Endothelial cell of umbilical vein (primary cell): ENCODE measurements around the gene PPM1N. TPM values are rescaled to one million over a fixed set of nuclear protein-coding genes. Genes with fewer than 3 reads are reported as not detected.

Experiments used
- BruUV-seq: library from RNA; stranded (reverse); fragments of 400-500 nt; replicated peaks from 2 replicates; lab custom pipeline; 2021; lab: Mats Ljungman, UMichigan
- CTCF ChIA-PET: fragments of 300-600, 350-600 bp; sonication (Branson Sonifier 250); formaldehyde crosslinking; loops from one replicate; lab custom pipeline; 2021; ENCODE audit warnings: antibody characterized with exemption, inconsistent platforms; lab: Charles Lee
- POLR2A ChIA-PET: fragments of 300-600, 350-600 bp; sonication (Branson Sonifier 250); formaldehyde crosslinking; loops from one replicate; lab custom pipeline; 2021; ENCODE audit warnings: antibody characterized with exemption, inconsistent platforms; lab: Charles Lee
- DNase-seq: peaks from one replicate; pipeline ENCODE4 v3.0.0-alpha.2; 2011; ENCODE audit warnings: low read depth, low spot score
- FAIRE-seq: peaks from 2 replicates; lab custom pipeline; 2011; peaks lifted over from hg19 to GRCh38; lab: Jason Lieb, UNC
- H2AFZ ChIP-seq: 2 replicates; pipeline ENCODE4 v1.6.0; 2012; ENCODE audit warnings: low read depth, low read length, control low read depth, inconsistent platforms
- H3K27ac ChIP-seq: 2 replicates; pipeline ENCODE4 v1.5.1; 2011; ENCODE audit warnings: low read depth, mild to moderate bottlenecking, control low read depth, low read length, moderate library complexity; ENCODE audit not compliant: insufficient read depth
- H3K27me3 ChIP-seq, 2 experiments: 2 replicates each; pipeline versions ENCODE4 v1.6.0 to v1.6.1; 2011; ENCODE audit warnings: low read length in 2 of 2, mixed read lengths in 1 of 2; ENCODE audit not compliant: control insufficient read depth in 2 of 2, insufficient read depth in 2 of 2
- H3K36me3 ChIP-seq, 2 experiments: 2 replicates in 1 of 2; 3 replicates in 1 of 2; pipeline ENCODE4 v1.5.1; 2011; ENCODE audit warnings: low read length in 2 of 2, mild to moderate bottlenecking in 1 of 2, moderate library complexity in 1 of 2; ENCODE audit not compliant: control insufficient read depth in 2 of 2, insufficient read depth in 2 of 2; ENCODE audit errors: extremely low read depth in 1 of 2
- H3K4me1 ChIP-seq: 3 replicates; pipeline ENCODE4 v1.5.1; 2011; ENCODE audit warnings: mild to moderate bottlenecking, low read length; ENCODE audit not compliant: control insufficient read depth, insufficient read depth; ENCODE audit errors: extremely low read depth
- H3K4me2 ChIP-seq: 2 replicates; pipeline ENCODE4 v1.6.1; 2011; ENCODE audit warnings: low read length, control low read depth, mixed read lengths; ENCODE audit not compliant: insufficient read depth
- H3K4me3 ChIP-seq, 3 experiments: fragments of 200-600 bp in 1 of 3; sonication (generic), shearing (Covaris generic) in 1 of 3; replicated peaks in 1 of 3; 2 replicates each; pipeline ENCODE4 v1.5.1; 2011 to 2016; ENCODE audit warnings: control low read depth in 3 of 3, low read length in 3 of 3, mild to moderate bottlenecking in 2 of 3, inconsistent platforms in 1 of 3, low read depth in 1 of 3, moderate library complexity in 1 of 3; ENCODE audit not compliant: insufficient read depth in 1 of 3
- H3K79me2 ChIP-seq: 2 replicates; pipeline ENCODE4 v1.6.0; 2012; ENCODE audit warnings: low read length, inconsistent platforms; ENCODE audit not compliant: control insufficient read depth, insufficient read depth
- H3K9ac ChIP-seq: replicated peaks from 2 replicates; pipeline ENCODE3; 2011; ENCODE audit warnings: low read length, control low read depth; ENCODE audit not compliant: insufficient read depth; ENCODE audit errors: extremely low read depth
- H3K9me1 ChIP-seq: replicated peaks from 3 replicates; pipeline ENCODE4 v1.6.0; 2011; ENCODE audit warnings: mild to moderate bottlenecking, low read length; ENCODE audit not compliant: control insufficient read depth, insufficient read depth; ENCODE audit errors: extremely low read depth
- H3K9me3 ChIP-seq: replicated peaks from 2 replicates; pipeline ENCODE4 v1.5.1; 2012; ENCODE audit warnings: low read length, inconsistent platforms; ENCODE audit not compliant: control insufficient read depth, insufficient read depth
- H4K20me1 ChIP-seq: replicated peaks from 2 replicates; pipeline ENCODE3; 2011; ENCODE audit warnings: mild to moderate bottlenecking, low read length; ENCODE audit not compliant: control insufficient read depth, insufficient read depth; ENCODE audit errors: extremely low read depth
- EZH2 ChIP-seq: IDR thresholded peaks from 2 replicates; pipeline ENCODE4 v1.6.1; 2012; ENCODE audit warnings: borderline replicate concordance, low read depth, mild to moderate bottlenecking, moderate library complexity, low read length, inconsistent platforms; ENCODE audit not compliant: severe bottlenecking
- FOS ChIP-seq: IDR thresholded peaks from 2 replicates; pipeline ENCODE4 v1.6.1; 2011; ENCODE audit warnings: mild to moderate bottlenecking, low read length, moderate library complexity, borderline replicate concordance; ENCODE audit not compliant: insufficient read depth
- GATA2 ChIP-seq: IDR thresholded peaks from 2 replicates; pipeline ENCODE4 v1.7.0; 2011; ENCODE audit warnings: low read depth, mild to moderate bottlenecking, moderate library complexity, mixed read lengths, low read length; ENCODE audit not compliant: insufficient read length, insufficient read depth
- JUN ChIP-seq: IDR thresholded peaks from 2 replicates; pipeline ENCODE4 v1.6.1; 2011; ENCODE audit warnings: borderline replicate concordance, low read depth; ENCODE audit not compliant: insufficient read length, insufficient read depth
- MYC ChIP-seq: IDR thresholded peaks from one replicate; pipeline ENCODE4 v1.6.1; 2011; ENCODE audit warnings: mild to moderate bottlenecking, low read depth, low read length
- POLR2A ChIP-seq: IDR thresholded peaks from 2 replicates; pipeline ENCODE4 v1.6.1; 2012; ENCODE audit warnings: low read depth, mild to moderate bottlenecking, control low read depth, low read length
- POLR2AphosphoS5 ChIP-seq: IDR thresholded peaks from 2 replicates; pipeline ENCODE4 v1.6.1; 2012; ENCODE audit warnings: low read depth, mild to moderate bottlenecking, control low read depth, low read length, moderate library complexity; ENCODE audit not compliant: insufficient read depth
- dilution Hi-C: fragments of 300-500 bp; cut with MboI; formaldehyde crosslinking; loops from one replicate; pipeline ENCODE4 v1.15.0; 2019; ENCODE audit warnings: low sequenced_read_pairs; ENCODE audit not compliant: extremely low pct_ligation_motif_present
- intact Hi-C: fragments of 100-400 bp; cut with micrococcal nuclease; formaldehyde crosslinking; loops from one replicate; pipeline ENCODE4 v1.10.0; 2022
- polyA plus RNA-seq, 4 experiments: library from polyadenylated mRNA; depleted of rRNA in 3 of 4; stranded (reverse) in 3 of 4; unstranded in 1 of 4; fragments of >200 nt; gene quantifications; 2 replicates each; pipeline versions ENCODE4 v1.2.1 to v1.2.3, GENCODE V29; 2011 to 2012; ENCODE audit warnings: missing spikeins in 1 of 4
- total RNA-seq: library from RNA; stranded (reverse); gene quantifications from 2 replicates; pipeline ENCODE4 v1.2.3, GENCODE V29; 2021
- TF ChIP-seq, protein P1 (sequence below), 2 donors: IDR thresholded peaks; 1 replicate in 1 of 2; 2 replicates in 1 of 2; pipeline ENCODE4 v1.5.1; 2011; ENCODE audit warnings: low read length in 2 of 2, mild to moderate bottlenecking in 2 of 2, moderate library complexity in 2 of 2, control low read depth in 1 of 2, inconsistent platforms in 1 of 2, low read depth in 1 of 2; ENCODE audit not compliant: insufficient read depth in 1 of 2; ENCODE audit errors: extremely low read depth in 1 of 2
- TF ChIP-seq, protein P2 (sequence below): IDR thresholded peaks from 2 replicates; pipeline ENCODE4 v1.6.1; 2011; ENCODE audit not compliant: insufficient read depth, insufficient read length

PPM1N gene
- total and polyA plus RNA-seq, 2 donors (not counting 3 experiments of a cell fraction or from before 2014, with no cell fraction given), result 0.40 to 0.48 TPM

DNA sequence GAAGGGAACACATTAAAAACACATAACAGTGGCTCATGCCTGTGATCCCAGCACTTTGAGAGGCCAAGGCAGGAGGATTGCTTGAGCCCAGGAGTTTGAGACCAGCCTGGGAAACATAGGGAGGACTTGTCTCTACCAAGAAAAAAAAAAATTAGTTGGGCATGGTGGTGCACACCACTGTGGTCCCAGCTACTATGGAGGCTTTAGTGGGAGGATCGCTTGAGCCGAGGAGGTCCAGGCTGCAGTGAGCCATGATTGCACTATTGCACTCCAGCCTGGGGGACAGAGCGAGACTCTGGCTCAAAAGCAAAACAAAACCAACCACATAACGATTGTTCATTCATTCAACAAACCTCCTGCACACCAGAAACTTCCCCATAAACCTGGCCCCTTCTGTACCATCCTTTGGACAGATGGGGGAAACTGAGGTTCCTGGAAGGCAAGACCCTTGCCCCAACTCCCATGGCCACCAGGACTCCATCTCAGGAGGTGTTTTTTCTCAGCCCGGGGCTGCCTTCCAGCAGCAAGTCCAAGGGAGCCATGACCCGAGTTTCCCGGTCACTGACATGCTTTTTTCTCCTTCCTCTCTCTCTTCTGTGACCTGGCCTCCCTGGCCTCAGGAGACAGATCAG, 26.2 kb upstream of the PPM1N start:
- POLR2A ChIA-PET, result no interaction called here
- no peak overlapping the region for H3K9ac ChIP-seq
- no peaks in the 10 kb centered on the region for H4K20me1 ChIP-seq
- no peaks in the 10 kb centered on the region for H3K79me2 ChIP-seq
- TF ChIP-seq, protein P1, sequence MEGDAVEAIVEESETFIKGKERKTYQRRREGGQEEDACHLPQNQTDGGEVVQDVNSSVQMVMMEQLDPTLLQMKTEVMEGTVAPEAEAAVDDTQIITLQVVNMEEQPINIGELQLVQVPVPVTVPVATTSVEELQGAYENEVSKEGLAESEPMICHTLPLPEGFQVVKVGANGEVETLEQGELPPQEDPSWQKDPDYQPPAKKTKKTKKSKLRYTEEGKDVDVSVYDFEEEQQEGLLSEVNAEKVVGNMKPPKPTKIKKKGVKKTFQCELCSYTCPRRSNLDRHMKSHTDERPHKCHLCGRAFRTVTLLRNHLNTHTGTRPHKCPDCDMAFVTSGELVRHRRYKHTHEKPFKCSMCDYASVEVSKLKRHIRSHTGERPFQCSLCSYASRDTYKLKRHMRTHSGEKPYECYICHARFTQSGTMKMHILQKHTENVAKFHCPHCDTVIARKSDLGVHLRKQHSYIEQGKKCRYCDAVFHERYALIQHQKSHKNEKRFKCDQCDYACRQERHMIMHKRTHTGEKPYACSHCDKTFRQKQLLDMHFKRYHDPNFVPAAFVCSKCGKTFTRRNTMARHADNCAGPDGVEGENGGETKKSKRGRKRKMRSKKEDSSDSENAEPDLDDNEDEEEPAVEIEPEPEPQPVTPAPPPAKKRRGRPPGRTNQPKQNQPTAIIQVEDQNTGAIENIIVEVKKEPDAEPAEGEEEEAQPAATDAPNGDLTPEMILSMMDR (IDR thresholded peaks at IDR 0.05; ENCODE audit: extremely low read depth in 1 of 2, insufficient read depth in 1 of 2, low read depth in 1 of 2, low read length in 2 of 2), result no peak
- TF ChIP-seq MYC (no peak), POLR2AphosphoS5 (no peak), JUN (no peak), GATA2 (no peak), POLR2A (no peak), FOS (no peak), EZH2 (no peak)
- TF ChIP-seq, protein P2, sequence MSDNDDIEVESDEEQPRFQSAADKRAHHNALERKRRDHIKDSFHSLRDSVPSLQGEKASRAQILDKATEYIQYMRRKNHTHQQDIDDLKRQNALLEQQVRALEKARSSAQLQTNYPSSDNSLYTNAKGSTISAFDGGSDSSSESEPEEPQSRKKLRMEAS, result no peak
- H3K4me1 ChIP-seq, result peaks cover 16% of the 10 kb centered on the region
- H3K27me3 ChIP-seq, result no peaks in the 10 kb centered on the region
- intact Hi-C loops, result no loop called here
- no peak overlapping the region for H3K4me3 ChIP-seq
- CTCF ChIA-PET, result interaction anchor here (3.0 kb wide), 1 partner anchor 33 kb away, joined by 20 read pairs; no protein-coding TSS in a partner anchor
- DNase-seq (no peak), FAIRE-seq (no peak)
- BruUV-seq, result no TSS peak
- H2AFZ ChIP-seq, result no peak overlapping the region
- no peak overlapping the region for H3K27ac ChIP-seq
- H3K9me1 ChIP-seq, result no peaks in the 10 kb centered on the region
- H3K4me2 ChIP-seq, result no peak overlapping the region
- H3K36me3 ChIP-seq, result no peaks in the 10 kb centered on the region
- H3K9me3 ChIP-seq, result no peaks in the 10 kb centered on the region
- dilution Hi-C loops, result no loop called here
